Muscle layer of duodenum (tissue), 2 donors: Measurements from ENCODE around the gene KRTAP2-4.
"Not testable (repeated sequence)": the region's sequence is repeated elsewhere in the genome, so short reads cannot be mapped to it uniquely, and the experiment has no call there.

Experiments
- H3K27ac ChIP-seq: one replicate; pipeline ENCODE4 v1.7.0; 2013; ENCODE audit warnings: mild to moderate bottlenecking, low read length
- H3K27me3 ChIP-seq: one replicate; pipeline ENCODE4 v1.7.0; 2013; ENCODE audit warnings: low read depth, mild to moderate bottlenecking, control low read depth, low read length
- H3K36me3 ChIP-seq, 2 donors: one replicate each; pipeline ENCODE4 v1.7.0; 2013; ENCODE audit warnings: low read length in 2 of 2, control low read depth in 1 of 2, mild to moderate bottlenecking in 1 of 2; ENCODE audit not compliant: insufficient read depth in 2 of 2, control insufficient read depth in 1 of 2
- H3K4me1 ChIP-seq, 2 donors: one replicate each; pipeline ENCODE4 v1.7.0; 2013; ENCODE audit warnings: low read length in 2 of 2, mild to moderate bottlenecking in 2 of 2, control low read depth in 1 of 2, moderate library complexity in 1 of 2; ENCODE audit not compliant: insufficient read depth in 2 of 2, control insufficient read depth in 1 of 2
- H3K4me3 ChIP-seq, 2 donors: one replicate each; pipeline ENCODE4 v1.7.0; 2013; ENCODE audit warnings: low read length in 2 of 2, low read depth in 1 of 2, mild to moderate bottlenecking in 1 of 2
- H3K9me3 ChIP-seq, 2 donors: one replicate each; pipeline ENCODE4 v1.7.0; 2013; ENCODE audit warnings: low read length in 2 of 2, control low read depth in 1 of 2, mild to moderate bottlenecking in 1 of 2; ENCODE audit not compliant: control insufficient read depth in 1 of 2
- donor health status: healthy.

Gene KRTAP2-4

DNA sequence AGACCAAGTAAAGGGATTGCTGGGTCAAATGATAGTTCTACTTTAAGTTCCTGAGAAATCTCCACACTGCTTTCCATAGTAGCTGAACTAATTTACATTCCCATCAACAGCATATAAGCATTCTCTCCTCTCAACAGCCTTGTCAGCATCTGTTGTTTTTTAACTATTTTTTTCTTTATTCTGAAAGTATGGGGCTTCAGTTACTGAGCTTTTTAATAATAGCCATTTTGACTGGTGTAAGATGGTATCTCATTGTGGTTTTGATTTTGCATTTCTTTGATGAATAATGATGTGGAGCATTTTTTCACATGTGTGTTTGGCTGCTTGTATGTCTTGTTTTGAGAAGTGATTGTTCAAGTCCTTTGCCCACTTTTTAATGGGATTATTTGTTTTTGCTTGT, 13.1 kb downstream of the KRTAP2-4 start:
- Histone ChIP-seq H3K9me3 (peaks cover 0 to 3% of the 10 kb centered on the region in 2 donors), H3K4me1 (no peaks in the 10 kb centered on the region), H3K4me3 (no peak overlapping the region), H3K36me3 (no peaks in the 10 kb centered on the region), H3K27me3 (no peaks in the 10 kb centered on the region), H3K27ac (no peak overlapping the region)

GRCh38 chr17:41049110-41049509, 16.6 kb downstream of the KRTAP2-4 start:
- no peaks in the 10 kb centered on the region for H3K4me1 ChIP-seq
- H3K9me3 ChIP-seq, result no peaks in the 10 kb centered on the region
- H3K36me3 ChIP-seq, result no peaks in the 10 kb centered on the region
- H3K27me3 ChIP-seq, result no peaks in the 10 kb centered on the region
- no peak overlapping the region for H3K4me3 ChIP-seq
- H3K27ac ChIP-seq, result no peak overlapping the region

DNA sequence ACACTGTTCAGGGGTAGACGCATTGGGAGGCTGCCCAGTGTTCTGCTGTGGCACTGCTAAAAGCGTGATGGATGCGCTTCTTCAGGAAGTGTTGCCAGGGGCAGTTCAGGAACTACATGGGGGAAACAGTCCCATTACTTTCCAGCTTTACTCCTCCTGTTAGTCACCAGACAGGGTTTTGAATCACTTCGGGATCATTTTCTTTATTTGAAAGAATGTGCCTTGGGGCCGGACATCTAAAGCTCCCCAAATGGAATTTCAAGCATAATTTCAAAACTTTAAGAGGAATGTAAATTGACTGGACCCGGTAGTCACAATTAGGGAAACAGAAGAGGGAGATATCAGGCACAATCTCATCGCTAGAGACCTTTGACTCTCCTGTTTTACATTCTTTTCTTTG, 17.2 kb downstream of the KRTAP2-4 start:
- H3K4me1 ChIP-seq, result no peaks in the 10 kb centered on the region
- peaks cover 0 to 4% of the 10 kb centered on the region in 2 donors for H3K9me3 ChIP-seq
- no peak overlapping the region for H3K4me3 ChIP-seq
- no peak overlapping the region for H3K27ac ChIP-seq
- H3K36me3 ChIP-seq, result no peaks in the 10 kb centered on the region
- no peaks in the 10 kb centered on the region for H3K27me3 ChIP-seq

DNA sequence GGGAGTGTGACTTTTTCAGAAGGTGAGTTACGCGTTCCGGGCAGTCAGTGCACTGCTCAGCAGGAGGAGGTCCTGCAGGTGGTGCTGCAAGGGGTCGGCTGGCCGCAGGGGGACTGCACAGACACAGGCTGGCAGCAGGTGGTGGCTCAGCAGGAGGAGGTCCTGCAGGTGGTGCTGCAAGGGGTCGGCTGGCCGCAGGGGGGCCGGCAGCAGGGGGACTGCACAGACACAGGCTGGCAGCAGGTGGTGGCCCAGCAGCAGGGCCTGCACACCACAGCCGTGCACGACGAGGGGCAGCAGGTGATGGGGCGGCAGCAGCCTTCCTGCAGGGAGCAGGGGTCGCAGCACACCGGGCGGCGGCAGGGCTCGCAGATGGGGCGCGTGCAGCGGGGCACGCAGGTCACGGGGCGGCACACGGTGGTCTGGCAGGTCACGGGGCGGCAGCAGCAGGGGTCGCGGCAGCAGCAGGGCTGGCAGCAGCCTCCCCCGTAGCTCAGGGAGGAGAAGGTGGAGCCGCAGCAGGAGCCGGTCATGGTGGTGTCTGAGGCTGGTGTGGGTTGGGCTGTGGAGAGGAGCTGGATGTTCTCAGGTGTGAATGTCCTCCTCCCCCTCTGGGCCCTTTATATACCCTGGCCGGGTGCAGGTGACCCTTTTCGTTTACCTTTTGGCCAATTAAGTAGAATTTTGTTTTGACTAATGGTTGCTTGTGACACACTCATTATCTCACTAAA, 18.8 kb downstream of the KRTAP2-4 start, which contains the start of gene KRTAP2-1:
TSS of gene KRTAP2-1 (minus strand) at position 582 of the 731 bp plus-strand sequence. CDS start at position 533, 49 bp downstream.
- not testable (repeated sequence) for H3K27ac ChIP-seq, H3K36me3 ChIP-seq, H3K9me3 ChIP-seq, H3K4me3 ChIP-seq, H3K27me3 ChIP-seq, H3K4me1 ChIP-seq

DNA sequence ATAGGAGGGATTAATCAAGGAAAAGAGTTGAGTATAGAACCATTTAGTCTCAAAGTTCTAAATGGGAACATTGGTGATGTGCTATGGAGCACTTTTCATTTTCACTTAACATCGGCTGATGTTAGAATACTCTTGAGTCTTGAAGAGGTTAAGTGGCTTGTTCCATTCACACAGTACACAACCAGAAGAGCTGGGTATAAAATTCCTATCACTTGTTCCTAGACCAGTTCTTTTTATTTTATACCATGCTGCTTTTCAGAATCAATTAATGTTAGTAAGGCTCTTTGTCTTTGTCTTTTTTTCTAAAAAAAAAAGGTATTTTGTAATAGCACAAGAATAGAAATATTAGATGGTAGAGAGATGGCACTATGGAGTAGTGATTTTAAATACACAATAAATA, 22.7 kb downstream of the KRTAP2-4 start:
- no peak overlapping the region for H3K27ac ChIP-seq
- H3K9me3 ChIP-seq, result peaks cover 0 to 8% of the 10 kb centered on the region in 2 donors
- H3K4me1 ChIP-seq, result no peaks in the 10 kb centered on the region
- H3K27me3 ChIP-seq, result no peaks in the 10 kb centered on the region
- no peak overlapping the region for H3K4me3 ChIP-seq
- H3K36me3 ChIP-seq, result no peaks in the 10 kb centered on the region

DNA sequence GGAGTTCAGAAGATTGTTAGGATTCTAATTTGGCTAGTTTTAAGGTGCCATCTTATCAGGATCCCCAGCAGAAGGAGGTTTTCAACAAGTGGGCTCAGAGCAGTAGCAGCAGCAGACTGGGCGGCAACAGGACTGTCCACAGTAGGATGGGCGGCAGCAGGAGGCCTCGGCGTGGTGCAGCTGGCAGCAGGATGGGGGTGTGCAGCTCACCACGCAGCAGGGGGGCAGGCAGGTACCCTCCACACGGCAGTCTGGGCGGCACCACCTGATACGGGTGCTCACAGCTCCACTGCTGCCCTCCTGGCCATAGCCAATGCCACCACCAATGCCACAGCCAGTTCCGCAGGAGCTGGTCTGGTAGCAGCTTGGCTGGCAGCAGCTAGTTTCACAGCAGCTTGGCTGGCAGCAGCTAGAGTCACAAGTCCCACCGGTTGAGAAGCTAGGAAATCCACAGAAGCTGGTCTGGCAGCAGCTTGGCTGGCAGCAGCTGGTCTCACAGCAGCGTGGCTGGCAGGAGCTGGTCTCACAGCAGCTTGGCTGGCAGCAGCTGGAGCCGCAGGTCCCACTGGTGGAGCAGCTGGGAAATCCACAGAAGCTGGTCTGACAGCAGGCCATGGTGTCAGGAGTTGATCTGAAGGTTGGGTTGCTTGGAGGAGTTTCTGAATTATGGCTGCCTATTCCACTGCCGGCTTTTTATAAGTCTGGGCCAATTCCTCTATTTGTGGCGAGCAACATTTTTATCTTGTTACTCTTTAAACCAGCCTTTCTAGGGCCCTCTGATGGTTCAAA, 24.7 kb downstream of the KRTAP2-4 start, which contains the start of gene KRTAP1-1:
TSS of gene KRTAP1-1 (minus strand) at position 668 of the 789 bp plus-strand sequence. CDS start at position 615, 53 bp downstream.
- not testable (repeated sequence) for H3K27ac ChIP-seq, H3K4me3 ChIP-seq, H3K36me3 ChIP-seq, H3K27me3 ChIP-seq, H3K4me1 ChIP-seq, H3K9me3 ChIP-seq

DNA sequence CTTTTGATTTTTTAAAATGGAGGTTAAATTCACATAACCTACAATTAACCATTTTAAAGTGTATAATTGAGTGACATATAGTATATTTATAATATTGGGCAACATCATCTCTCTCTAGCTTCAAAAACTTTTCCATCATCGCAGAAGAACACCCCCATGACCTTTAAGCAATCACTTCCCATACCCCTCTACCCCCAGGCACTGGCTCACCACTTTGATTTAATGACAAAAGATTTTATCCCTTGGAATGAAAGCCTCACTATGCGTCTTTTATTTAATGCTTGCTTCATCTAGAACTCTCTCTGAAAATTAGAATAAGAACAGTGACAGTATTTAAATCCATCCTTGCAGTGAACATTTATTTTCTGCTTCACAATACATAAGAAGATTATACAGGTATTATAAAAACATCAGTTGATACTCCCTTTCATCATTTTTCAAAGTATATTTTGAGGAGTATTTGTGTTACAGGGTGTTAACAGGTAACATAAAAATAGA, 27.8 kb downstream of the KRTAP2-4 start:
- Histone ChIP-seq H3K27ac (no peak overlapping the region), H3K36me3 (no peaks in the 10 kb centered on the region), H3K9me3 (peaks cover 0 to 4% of the 10 kb centered on the region in 2 donors), H3K4me3 (no peak overlapping the region), H3K27me3 (no peaks in the 10 kb centered on the region), H3K4me1 (no peaks in the 10 kb centered on the region)

GRCh38 chr17:41034346-41034935, 31.2 kb downstream of the KRTAP2-4 start, which contains the start of gene KRTAP1-3:
TSS of gene KRTAP1-3 (minus strand) at chr17:41034874. CDS start at chr17:41034821, 53 bp downstream.
- H3K9me3 ChIP-seq, H3K36me3 ChIP-seq, H3K27me3 ChIP-seq, H3K4me3 ChIP-seq, H3K27ac ChIP-seq, H3K4me1 ChIP-seq: not testable (repeated sequence)

DNA sequence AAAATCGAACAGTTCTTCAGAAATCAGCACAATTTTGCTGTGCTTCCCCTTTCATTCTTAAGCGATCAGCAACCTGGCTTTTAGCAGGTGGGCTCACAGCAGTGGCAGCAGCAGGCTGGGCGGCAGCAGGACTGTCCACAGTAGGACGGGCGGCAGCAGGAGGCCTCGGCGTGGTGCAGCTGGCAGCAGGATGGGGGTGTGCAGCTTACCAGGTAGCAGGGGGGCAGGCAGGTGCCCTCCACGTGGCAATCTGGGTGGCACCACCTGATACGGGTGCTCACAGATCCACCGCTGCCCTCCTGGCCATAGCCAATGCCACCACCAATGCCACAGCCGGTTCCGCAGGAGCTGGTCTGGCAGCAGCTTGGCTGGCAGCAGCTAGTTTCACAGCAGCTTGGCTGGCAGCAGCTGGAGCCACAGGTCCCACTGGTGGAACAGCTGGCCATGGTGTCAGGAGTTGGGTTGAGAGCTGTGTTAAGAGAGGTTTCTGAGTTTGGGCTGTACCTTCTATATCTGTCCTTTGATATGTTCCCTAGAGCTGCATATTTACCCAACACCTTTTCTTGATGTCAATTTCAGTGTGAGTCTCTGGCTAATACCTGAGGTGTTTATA, 35.9 kb downstream of the KRTAP2-4 start, which contains the start of gene KRTAP1-4:
TSS of gene KRTAP1-4 (minus strand) at position 563 of the 613 bp plus-strand sequence. CDS start at position 446, 117 bp downstream.
- H3K4me3 ChIP-seq, result no peak within 1 kb of the TSS
- H3K9me3 ChIP-seq, result no peaks in the 10 kb centered on the region
- no peak within 1 kb of the TSS for H3K27ac ChIP-seq
- H3K36me3 ChIP-seq, result no peaks in the 10 kb centered on the region
- no peaks in the 10 kb centered on the region for H3K27me3 ChIP-seq
- H3K4me1 ChIP-seq, result no peaks in the 10 kb centered on the region

DNA sequence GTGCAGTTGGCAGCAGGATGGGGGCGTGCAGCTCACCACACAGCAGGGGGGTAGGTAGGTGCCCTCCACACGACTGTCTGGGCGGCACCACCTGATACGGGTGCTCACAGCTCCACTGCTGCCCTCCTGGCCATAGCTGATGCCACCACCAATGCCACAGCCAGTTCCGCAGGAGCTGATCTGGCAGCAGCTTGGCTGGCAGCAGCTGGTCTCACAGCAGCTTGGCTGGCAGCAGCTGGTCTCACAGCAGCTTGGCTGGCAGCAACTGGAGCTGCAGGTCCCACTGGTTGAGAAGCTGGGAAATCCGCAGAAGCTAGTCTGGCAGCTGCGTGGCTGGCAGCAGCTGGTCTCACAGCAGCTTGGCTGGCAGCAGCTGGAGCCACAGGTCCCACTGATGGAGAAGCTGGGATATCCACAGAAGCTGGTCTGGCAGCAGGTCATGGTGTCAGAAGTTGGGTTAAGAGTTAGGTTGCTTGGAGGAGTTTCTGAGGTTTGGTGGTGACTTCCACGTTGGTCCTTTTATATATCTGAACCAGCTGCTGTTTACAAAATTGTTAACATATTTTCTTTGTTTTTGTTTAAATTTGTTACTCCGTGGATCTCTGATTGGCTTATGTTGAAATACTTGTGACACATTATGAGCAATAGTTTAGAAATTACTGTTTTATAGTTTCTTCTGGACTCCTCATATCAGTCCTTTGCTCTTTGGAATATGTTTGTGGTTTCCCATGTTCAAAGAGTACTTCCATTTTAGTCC, 38.8 kb downstream of the KRTAP2-4 start, which contains the start of gene KRTAP1-5:
TSS of gene KRTAP1-5 (minus strand) at position 494 of the 757 bp plus-strand sequence. CDS start at position 441, 53 bp downstream.
- H3K27me3 ChIP-seq, result no peaks in the 10 kb centered on the region

More for the DNA sequence above, 38.8 kb downstream of the KRTAP2-4 start, which contains the start of gene KRTAP1-5:
- Histone ChIP-seq H3K27ac (no peak within 1 kb of the TSS), H3K4me3 (no peak within 1 kb of the TSS), H3K36me3 (no peaks in the 10 kb centered on the region), H3K9me3 (no peaks in the 10 kb centered on the region), H3K4me1 (no peaks in the 10 kb centered on the region)
